ENCODE data around the gene IGFLR1. TPM values are rescaled to one million over a fixed set of nuclear protein-coding genes. Genes with fewer than 3 reads are reported as not detected.

Gene IGFLR1
- total RNA-seq, 4 donors from 2014 or later, result 2.0 to 14.1 (median 3.0) TPM

- no peak overlapping the region for H3K4me3 ChIP-seq
- peaks cover 10 to 86% of the 10 kb centered on the region in 2 donors for H3K36me3 ChIP-seq
- intact Hi-C loops (cut with DNase I; ENCODE audit: low total_unique reads), result no loop called here
- in situ Hi-C loops (cut with MboI; ENCODE audit: low sequenced_read_pairs in 4 of 4), result loop anchor here in 1 of 4 donors (25.0 kb wide), 1 partner anchor 186 kb away; the partner anchor contains the start of genes GAPDHS, SBSN and TMEM147
- H3K27ac ChIP-seq, result no peak overlapping the region
- peaks cover 11 to 12% of the 10 kb centered on the region in 2 donors for H3K4me1 ChIP-seq
- H3K27me3 ChIP-seq, result no peaks in the 10 kb centered on the region
- DNase-seq (no peak), ATAC-seq (no peak)
- TF ChIP-seq CTCF (IDR thresholded peaks at IDR 0.05 in 4 of 5, conservative IDR thresholded peaks at IDR 0.05 in 1 of 5) (no peak), POLR2A (IDR thresholded peaks at IDR 0.05) (no peak)
- H3K9me3 ChIP-seq, result no peaks in the 10 kb centered on the region
These were observed 18.6 kb downstream of the IGFLR1 start for GRCh38 chr19:35723671-35724070.

GRCh38 chr19:35722897-35723296, 19.4 kb downstream of the IGFLR1 start:
- no peak overlapping the region for H3K4me3 ChIP-seq
- no peak overlapping the region for H3K27ac ChIP-seq
- DNase-seq (no peak), ATAC-seq (no peak)
- intact Hi-C loops (cut with DNase I; ENCODE audit: low total_unique reads) (no loop called here), in situ Hi-C loops (cut with MboI; ENCODE audit: low sequenced_read_pairs in 4 of 4) (loop anchor here in 1 of 4 donors (25.0 kb wide), 1 partner anchor 186 kb away; the partner anchor contains the start of genes GAPDHS, SBSN and TMEM147)
- H3K4me1 ChIP-seq, result peaks cover 14% of the 10 kb centered on the region in 2 donors
- no peak for TF ChIP-seq POLR2A (IDR thresholded peaks at IDR 0.05)
- no peak for TF ChIP-seq CTCF (IDR thresholded peaks at IDR 0.05 in 4 of 5, conservative IDR thresholded peaks at IDR 0.05 in 1 of 5)
- H3K9me3 ChIP-seq, result no peaks in the 10 kb centered on the region
- H3K36me3 ChIP-seq, result peaks cover 10 to 78% of the 10 kb centered on the region in 2 donors
- no peaks in the 10 kb centered on the region for H3K27me3 ChIP-seq

GRCh38 chr19:35722461-35722860, 19.8 kb downstream of the IGFLR1 start:
- Histone ChIP-seq H3K36me3 (peaks cover 10 to 74% of the 10 kb centered on the region in 2 donors), H3K27ac (no peak overlapping the region), H3K4me1 (peaks cover 14% of the 10 kb centered on the region in 2 donors), H3K27me3 (no peaks in the 10 kb centered on the region), H3K9me3 (no peaks in the 10 kb centered on the region), H3K4me3 (no peak overlapping the region)
- TF ChIP-seq CTCF (IDR thresholded peaks at IDR 0.05 in 4 of 5, conservative IDR thresholded peaks at IDR 0.05 in 1 of 5) (no peak), POLR2A (IDR thresholded peaks at IDR 0.05) (no peak)
- ATAC-seq, result no peak
- in situ Hi-C loops (cut with MboI; ENCODE audit: low sequenced_read_pairs in 4 of 4), result loop anchor here in 1 of 4 donors (25.0 kb wide), 1 partner anchor 185 kb away; the partner anchor contains the start of genes GAPDHS, SBSN and TMEM147
- no peak for DNase-seq
- intact Hi-C loops (cut with DNase I; ENCODE audit: low total_unique reads), result no loop called here

- Histone ChIP-seq H3K27ac (no peak overlapping the region), H3K4me1 (peaks cover 14% of the 10 kb centered on the region in 2 donors), H3K36me3 (peaks cover 10 to 64% of the 10 kb centered on the region in 2 donors), H3K4me3 (no peak overlapping the region), H3K9me3 (no peaks in the 10 kb centered on the region), H3K27me3 (no peaks in the 10 kb centered on the region)
- in situ Hi-C loops (cut with MboI; ENCODE audit: low sequenced_read_pairs in 4 of 4) (loop anchor here in 1 of 4 donors (25.0 kb wide), 1 partner anchor 184 kb away; the partner anchor contains the start of genes GAPDHS, SBSN and TMEM147), intact Hi-C loops (cut with DNase I; ENCODE audit: low total_unique reads) (no loop called here)
- ATAC-seq (no peak), DNase-seq (no peak)
- TF ChIP-seq POLR2A (IDR thresholded peaks at IDR 0.05), result no peak
- no peak for TF ChIP-seq CTCF (IDR thresholded peaks at IDR 0.05 in 4 of 5, conservative IDR thresholded peaks at IDR 0.05 in 1 of 5)
These were observed 20.9 kb downstream of the IGFLR1 start for GRCh38 chr19:35721374-35721773.
